Ishikawa (cell line): ENCODE data around the gene PLPPR1.

ENCODE experiments used
- CEBPB ChIP-seq: IDR thresholded peaks from 2 replicates; pipeline ENCODE4 v1.6.1; 2012
- CREB1 ChIP-seq: IDR thresholded peaks from 2 replicates; pipeline ENCODE4 v1.6.1; 2012; ENCODE audit warnings: low read depth
- EGR1 ChIP-seq: IDR thresholded peaks from 2 replicates; pipeline ENCODE4 v1.6.1; 2012
- EP300 ChIP-seq: IDR thresholded peaks from 2 replicates; pipeline ENCODE4 v1.6.1; 2012; ENCODE audit warnings: borderline replicate concordance
- FOXM1 ChIP-seq: IDR thresholded peaks from 2 replicates; pipeline ENCODE4 v1.6.1; 2012; ENCODE audit warnings: low read depth, borderline replicate concordance
- NFIC ChIP-seq: IDR thresholded peaks from 2 replicates; pipeline ENCODE4 v1.6.1; 2012
- RAD21 ChIP-seq: IDR thresholded peaks from 2 replicates; pipeline ENCODE4 v1.6.1; 2012; ENCODE audit warnings: low read depth
- TAF1 ChIP-seq: IDR thresholded peaks from 2 replicates; pipeline ENCODE4 v1.6.1; 2012; ENCODE audit warnings: low read depth, mild to moderate bottlenecking
- TCF12 ChIP-seq: IDR thresholded peaks from 2 replicates; pipeline ENCODE4 v1.6.1; 2012; ENCODE audit warnings: low read depth
- TEAD4 ChIP-seq: IDR thresholded peaks from 2 replicates; pipeline ENCODE4 v1.6.1; 2012
- YY1 ChIP-seq: IDR thresholded peaks from 2 replicates; pipeline ENCODE4 v1.6.1; 2012; ENCODE audit warnings: low read depth
- ZBTB7A ChIP-seq: IDR thresholded peaks from 2 replicates; pipeline ENCODE4 v1.6.1; 2012; ENCODE audit warnings: low read depth
- TF ChIP-seq, protein P1 (sequence below): IDR thresholded peaks from 2 replicates; pipeline ENCODE4 v1.6.1; 2012
- TF ChIP-seq, protein P2 (sequence below): IDR thresholded peaks from 2 replicates; pipeline ENCODE4 v1.6.1; 2012; ENCODE audit warnings: low read depth, mild to moderate bottlenecking
- TF ChIP-seq, protein P3 (sequence below): IDR thresholded peaks from 2 replicates; pipeline ENCODE4 v1.6.1; 2012

The PLPPR1 gene

DNA sequence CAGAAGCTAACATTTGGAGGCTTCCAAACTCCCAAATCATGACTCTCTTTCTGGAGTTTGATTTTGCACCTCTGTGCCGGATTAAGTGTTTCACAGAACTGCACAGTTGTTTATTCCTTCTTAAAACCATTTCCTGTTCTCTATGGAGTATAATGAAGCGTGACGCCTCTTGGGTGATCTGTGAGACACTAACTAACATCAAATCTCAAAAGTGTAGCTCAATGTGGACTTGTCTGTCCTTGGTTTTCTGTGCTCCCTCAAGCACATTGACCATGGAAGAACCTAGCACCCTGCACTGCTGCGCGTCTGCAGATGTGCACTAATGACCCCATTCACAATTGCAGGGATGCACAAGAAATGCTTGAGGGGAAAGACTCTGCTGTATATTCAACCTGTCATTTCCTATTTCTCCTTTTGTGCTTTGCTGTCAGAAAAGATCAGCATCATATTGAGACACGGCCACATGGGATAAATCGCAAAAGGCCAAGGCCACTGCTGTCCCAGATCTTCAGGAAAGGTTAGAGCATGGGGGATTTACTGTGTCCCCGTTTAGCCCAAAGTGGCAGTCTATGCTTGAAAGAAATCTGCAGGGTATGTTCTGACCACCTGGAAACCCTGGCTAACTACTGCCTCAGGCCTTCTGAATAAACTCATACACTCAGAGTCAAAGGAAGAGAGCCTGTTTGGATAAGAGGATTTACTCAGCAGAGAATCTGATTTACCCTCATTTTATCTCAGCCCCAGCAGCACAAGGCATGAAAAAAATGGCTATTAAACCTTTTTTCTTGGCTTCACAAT, 246.6 kb downstream of the PLPPR1 start:
- TF ChIP-seq ZBTB7A, result no peak
- TF ChIP-seq TEAD4, result no peak
- TF ChIP-seq, protein P1, sequence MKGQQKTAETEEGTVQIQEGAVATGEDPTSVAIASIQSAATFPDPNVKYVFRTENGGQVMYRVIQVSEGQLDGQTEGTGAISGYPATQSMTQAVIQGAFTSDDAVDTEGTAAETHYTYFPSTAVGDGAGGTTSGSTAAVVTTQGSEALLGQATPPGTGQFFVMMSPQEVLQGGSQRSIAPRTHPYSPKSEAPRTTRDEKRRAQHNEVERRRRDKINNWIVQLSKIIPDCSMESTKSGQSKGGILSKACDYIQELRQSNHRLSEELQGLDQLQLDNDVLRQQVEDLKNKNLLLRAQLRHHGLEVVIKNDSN, result no peak
- TF ChIP-seq, protein P2, sequence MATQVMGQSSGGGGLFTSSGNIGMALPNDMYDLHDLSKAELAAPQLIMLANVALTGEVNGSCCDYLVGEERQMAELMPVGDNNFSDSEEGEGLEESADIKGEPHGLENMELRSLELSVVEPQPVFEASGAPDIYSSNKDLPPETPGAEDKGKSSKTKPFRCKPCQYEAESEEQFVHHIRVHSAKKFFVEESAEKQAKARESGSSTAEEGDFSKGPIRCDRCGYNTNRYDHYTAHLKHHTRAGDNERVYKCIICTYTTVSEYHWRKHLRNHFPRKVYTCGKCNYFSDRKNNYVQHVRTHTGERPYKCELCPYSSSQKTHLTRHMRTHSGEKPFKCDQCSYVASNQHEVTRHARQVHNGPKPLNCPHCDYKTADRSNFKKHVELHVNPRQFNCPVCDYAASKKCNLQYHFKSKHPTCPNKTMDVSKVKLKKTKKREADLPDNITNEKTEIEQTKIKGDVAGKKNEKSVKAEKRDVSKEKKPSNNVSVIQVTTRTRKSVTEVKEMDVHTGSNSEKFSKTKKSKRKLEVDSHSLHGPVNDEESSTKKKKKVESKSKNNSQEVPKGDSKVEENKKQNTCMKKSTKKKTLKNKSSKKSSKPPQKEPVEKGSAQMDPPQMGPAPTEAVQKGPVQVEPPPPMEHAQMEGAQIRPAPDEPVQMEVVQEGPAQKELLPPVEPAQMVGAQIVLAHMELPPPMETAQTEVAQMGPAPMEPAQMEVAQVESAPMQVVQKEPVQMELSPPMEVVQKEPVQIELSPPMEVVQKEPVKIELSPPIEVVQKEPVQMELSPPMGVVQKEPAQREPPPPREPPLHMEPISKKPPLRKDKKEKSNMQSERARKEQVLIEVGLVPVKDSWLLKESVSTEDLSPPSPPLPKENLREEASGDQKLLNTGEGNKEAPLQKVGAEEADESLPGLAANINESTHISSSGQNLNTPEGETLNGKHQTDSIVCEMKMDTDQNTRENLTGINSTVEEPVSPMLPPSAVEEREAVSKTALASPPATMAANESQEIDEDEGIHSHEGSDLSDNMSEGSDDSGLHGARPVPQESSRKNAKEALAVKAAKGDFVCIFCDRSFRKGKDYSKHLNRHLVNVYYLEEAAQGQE, result no peak
- TF ChIP-seq, protein P3, sequence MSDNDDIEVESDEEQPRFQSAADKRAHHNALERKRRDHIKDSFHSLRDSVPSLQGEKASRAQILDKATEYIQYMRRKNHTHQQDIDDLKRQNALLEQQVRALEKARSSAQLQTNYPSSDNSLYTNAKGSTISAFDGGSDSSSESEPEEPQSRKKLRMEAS, result no peak
- no peak for TF ChIP-seq RAD21
- TF ChIP-seq EP300, result no peak
- TF ChIP-seq TCF12, result no peak
- no peak for TF ChIP-seq CEBPB
- TF ChIP-seq NFIC, result no peak
- no peak for TF ChIP-seq EGR1
- no peak for TF ChIP-seq YY1
- no peak for TF ChIP-seq FOXM1
- TF ChIP-seq CREB1, result no peak
- TF ChIP-seq TAF1, result no peak

DNA sequence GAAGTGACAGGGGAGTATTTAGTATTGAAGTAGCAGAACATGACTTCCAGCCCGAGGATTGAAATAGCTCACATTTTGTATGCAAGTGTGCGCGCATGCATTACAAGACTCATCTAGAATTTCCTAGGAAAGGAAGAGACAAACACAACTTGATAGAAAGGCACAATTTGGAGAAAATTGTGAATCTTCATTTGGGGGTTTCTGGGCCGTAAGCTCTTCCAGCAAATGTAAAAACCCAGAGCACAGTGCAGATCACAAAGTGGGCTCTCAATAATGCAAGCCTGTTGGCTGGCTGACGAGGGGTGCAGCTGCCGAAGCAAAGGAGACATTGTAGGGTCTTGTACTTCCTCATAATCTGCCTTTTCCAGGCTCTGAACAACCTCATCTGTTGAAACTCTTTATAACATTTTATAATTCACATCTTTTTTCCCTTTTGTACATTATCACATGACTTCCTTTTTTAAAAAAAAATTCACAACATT, 247.3 kb downstream of the PLPPR1 start:
- TF ChIP-seq EP300 (no peak), FOXM1 (no peak), CEBPB (no peak), YY1 (no peak), NFIC (no peak), EGR1 (no peak), TAF1 (no peak), CREB1 (no peak), ZBTB7A (no peak), TCF12 (no peak), TEAD4 (no peak), RAD21 (no peak)
- TF ChIP-seq, protein P1, result no peak
- TF ChIP-seq, protein P2, result no peak
- TF ChIP-seq, protein P3, result no peak

DNA sequence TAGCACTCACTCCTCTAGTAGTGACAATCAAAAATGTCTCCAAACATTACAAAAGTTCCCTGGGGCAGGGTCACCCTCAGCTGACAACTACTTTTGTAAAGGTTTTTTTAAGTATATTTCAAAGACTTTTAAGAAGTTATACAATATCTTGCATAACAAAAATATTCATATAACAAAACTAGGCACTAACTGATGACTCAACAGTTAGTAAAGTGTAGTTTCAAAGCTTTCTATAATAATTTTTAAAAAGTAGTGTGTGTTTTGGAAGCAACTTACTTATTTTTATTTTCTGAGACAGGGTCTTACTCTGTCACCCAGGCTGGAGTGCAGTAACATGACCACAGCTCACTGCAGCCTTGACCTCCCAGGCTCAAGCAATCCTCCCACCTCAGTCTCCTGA, 271.4 kb downstream of the PLPPR1 start:
- no peak for TF ChIP-seq RAD21

DNA sequence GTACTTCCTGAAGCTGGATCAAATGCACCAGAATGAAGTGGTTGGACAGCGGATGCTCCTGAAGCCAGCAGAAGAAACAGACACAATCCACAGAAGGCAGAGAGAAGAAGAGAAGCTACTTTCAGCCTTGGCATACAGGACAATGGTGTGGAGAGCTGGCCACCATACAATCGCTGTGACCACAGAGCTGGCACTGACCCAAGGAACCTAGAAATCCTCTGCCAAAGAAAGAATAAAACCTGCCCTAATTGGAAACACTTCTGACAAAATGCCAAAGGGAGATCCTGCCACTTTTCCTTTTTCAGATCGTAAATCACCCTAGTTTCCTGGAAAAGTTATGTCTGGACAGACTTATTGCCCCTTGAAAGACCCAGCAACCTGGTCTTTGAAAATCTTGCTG, 278.5 kb downstream of the PLPPR1 start:
- no peak for TF ChIP-seq FOXM1
- no peak for TF ChIP-seq EGR1
- no peak for TF ChIP-seq TEAD4
- no peak for TF ChIP-seq CREB1
- TF ChIP-seq CEBPB, result no peak
- TF ChIP-seq YY1, result no peak

DNA sequence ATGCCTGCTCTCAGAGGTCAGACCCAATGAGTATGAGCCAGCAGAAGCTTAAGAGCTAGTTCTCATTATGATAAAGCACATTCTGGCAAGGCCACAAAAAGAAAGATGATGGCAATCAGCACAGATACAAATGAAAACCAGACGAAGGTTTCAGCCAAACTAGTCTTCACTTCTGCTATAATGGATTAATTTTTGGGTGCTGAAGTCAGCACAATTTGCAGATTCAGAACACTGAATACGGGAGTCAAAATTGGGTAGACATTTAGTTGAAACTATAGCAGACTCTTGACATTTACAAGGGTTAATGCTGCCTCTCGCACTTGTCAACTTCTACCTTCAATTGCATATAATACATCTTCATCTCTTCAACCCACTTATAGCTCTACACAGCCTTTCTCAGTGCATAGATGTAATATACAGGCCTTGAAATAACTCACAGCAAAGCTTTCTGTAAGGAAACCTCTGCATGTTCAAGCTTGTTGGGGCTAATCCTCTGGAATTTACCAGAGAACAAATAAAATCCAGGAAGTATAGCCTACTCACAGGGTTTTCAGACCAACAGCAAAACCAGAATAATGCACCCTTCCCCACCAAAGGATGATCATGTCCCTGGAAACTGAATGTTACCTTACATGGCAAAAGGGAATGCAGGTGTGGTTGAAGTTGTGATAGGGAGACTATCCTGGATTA, 279.1 kb downstream of the PLPPR1 start:
- no peak for TF ChIP-seq ZBTB7A
- no peak for TF ChIP-seq RAD21
- TF ChIP-seq EP300, result no peak
- no peak for TF ChIP-seq YY1
- no peak for TF ChIP-seq EGR1
